HepG2 (cell line): ENCODE data around the gene SLC35F4. TPM values are rescaled to one million over a fixed set of nuclear protein-coding genes. Genes with fewer than 3 reads are reported as not detected.

ENCODE experiments used
- ATAC-seq: fragments of 200-7000 bp; cut with Tn5 transposase; 3 replicates; pipeline ENCODE4 v1.9.1; 2020; ENCODE audit warnings: mild to moderate bottlenecking, moderate library complexity
- BruUV-seq: library from RNA; stranded (reverse); fragments of 400-500 nt; replicated peaks from 2 replicates; lab custom pipeline; 2021; lab: Mats Ljungman, UMichigan
- CTCF ChIA-PET: fragments of 300-600 bp; formaldehyde crosslinking; extraction: SDS; loops from one replicate; lab custom pipeline; 2021; ENCODE audit warnings: low total read pairs, inconsistent platforms, low intra/inter-chr PET ratio; lab: Yijun Ruan, JAX
- POLR2A ChIA-PET: fragments of 350-600 bp; sonication (Branson Sonifier 250); formaldehyde crosslinking; loops from one replicate; lab custom pipeline; 2020; ENCODE audit warnings: antibody characterized with exemption, inconsistent platforms; lab: Yijun Ruan, JAX
- DNase-seq: peaks from one replicate; pipeline ENCODE4 v3.0.0-alpha.2; 2015; ENCODE audit warnings: low spot score
- FAIRE-seq: peaks from 3 replicates; lab custom pipeline; 2011; peaks lifted over from hg19 to GRCh38; lab: Jason Lieb, UNC
- H2AFZ ChIP-seq: one replicate; pipeline ENCODE4 v1.6.1; 2011; ENCODE audit warnings: low read length, inconsistent platforms
- H3K27ac ChIP-seq: fragments of 300-600 bp; 3 replicates; pipeline ENCODE4 v1.8.0; 2011; ENCODE audit warnings: mixed run types, mild to moderate bottlenecking, mixed read lengths, low read length, inconsistent platforms; ENCODE audit not compliant: insufficient read depth; ENCODE audit errors: extremely low read length
- H3K27me3 ChIP-seq, 2 experiments: fragments of 200-600 bp in 1 of 2; 2 replicates in 1 of 2; 3 replicates in 1 of 2; pipeline versions ENCODE4 v1.6.0 to v1.8.0; 2011; ENCODE audit warnings: low read length in 2 of 2, mild to moderate bottlenecking in 2 of 2, moderate library complexity in 2 of 2, inconsistent platforms in 1 of 2; ENCODE audit not compliant: insufficient read depth in 2 of 2, control insufficient read depth in 1 of 2
- H3K36me3 ChIP-seq, 2 experiments: fragments of 200-600 bp in 1 of 2; replicated peaks in 1 of 2; 2 replicates in 1 of 2; 3 replicates in 1 of 2; pipeline versions ENCODE4 v1.5.1 to v1.8.0; 2011; ENCODE audit warnings: low read length in 2 of 2, inconsistent platforms in 1 of 2; ENCODE audit not compliant: insufficient read depth in 2 of 2, control insufficient read depth in 1 of 2
- H3K4me1 ChIP-seq: 2 replicates; pipeline ENCODE4 v1.5.1; 2012; ENCODE audit warnings: low read length, inconsistent platforms; ENCODE audit not compliant: insufficient read depth
- H3K4me2 ChIP-seq: 2 replicates; pipeline ENCODE4 v1.6.0; 2011; ENCODE audit warnings: low read depth, low read length, inconsistent platforms
- H3K4me3 ChIP-seq, 3 experiments: fragments of 200-600 bp in 1 of 3; sonication (generic), shearing (Covaris generic) in 1 of 3; replicated peaks in 1 of 3; 2 replicates each; pipeline ENCODE4 v1.5.1; 2011 to 2016; ENCODE audit warnings: low read length in 3 of 3, inconsistent platforms in 2 of 3, low read depth in 2 of 3, mild to moderate bottlenecking in 2 of 3, control low read depth in 1 of 3, mixed read lengths in 1 of 3; ENCODE audit not compliant: insufficient read depth in 1 of 3
- H3K79me2 ChIP-seq: one replicate; pipeline ENCODE4 v1.6.1; 2011; ENCODE audit warnings: low read length, inconsistent platforms; ENCODE audit not compliant: insufficient read depth
- H3K9ac ChIP-seq: 2 replicates; pipeline ENCODE4 v1.6.0; 2011; ENCODE audit warnings: mild to moderate bottlenecking, low read depth, low read length, inconsistent platforms; ENCODE audit not compliant: insufficient read depth
- H3K9me3 ChIP-seq: 2 replicates; pipeline ENCODE4 v1.5.1; 2012; ENCODE audit warnings: mild to moderate bottlenecking, low read length
- H4K20me1 ChIP-seq: 2 replicates; pipeline ENCODE4 v1.6.0; 2011; ENCODE audit warnings: inconsistent platforms, mild to moderate bottlenecking, low read length, moderate library complexity; ENCODE audit not compliant: insufficient read depth
- CAMTA2 ChIP-seq: sonication (generic); formaldehyde crosslinking; IDR thresholded peaks from 2 replicates; pipeline ENCODE4 v1.4.0; 2020; ENCODE audit warnings: mild to moderate bottlenecking, missing genetic modification reagents, borderline replicate concordance
- KAT7 ChIP-seq: IDR thresholded peaks from 2 replicates; pipeline ENCODE4 v1.6.1; 2018; ENCODE audit warnings: borderline replicate concordance, missing compliant biosample characterization
- MLLT10 ChIP-seq: sonication (generic); formaldehyde crosslinking; IDR thresholded peaks from 2 replicates; pipeline ENCODE4 v1.4.0; 2020; ENCODE audit warnings: missing genetic modification reagents
- MTA3 ChIP-seq: sonication (generic); formaldehyde crosslinking; IDR thresholded peaks from 2 replicates; pipeline ENCODE4 v1.4.0; 2020; ENCODE audit warnings: missing genetic modification reagents
- NCOA5 ChIP-seq: sonication (generic); formaldehyde crosslinking; IDR thresholded peaks from 2 replicates; pipeline ENCODE4 v1.4.0; 2020; ENCODE audit warnings: missing genetic modification reagents
- NFKB2 ChIP-seq: sonication (generic); formaldehyde crosslinking; IDR thresholded peaks from 2 replicates; pipeline ENCODE4 v1.4.0; 2020; ENCODE audit warnings: missing genetic modification reagents, borderline replicate concordance
- NR2F1 ChIP-seq, 2 experiments: fragments of 450-650 bp in 1 of 2; formaldehyde crosslinking in 1 of 2; IDR thresholded peaks; 2 replicates each; pipeline versions ENCODE4 v1.5.0 to v1.6.1; 2016 to 2020; ENCODE audit warnings: mild to moderate bottlenecking in 1 of 2, missing compliant biosample characterization in 1 of 2, missing genetic modification reagents in 1 of 2, moderate library complexity in 1 of 2
- PITX1 ChIP-seq: sonication (generic); formaldehyde crosslinking; IDR thresholded peaks from 2 replicates; pipeline ENCODE4 v1.5.1; 2020; ENCODE audit warnings: mild to moderate bottlenecking, missing genetic modification reagents
- ZC3H4 ChIP-seq: sonication (generic); formaldehyde crosslinking; IDR thresholded peaks from 2 replicates; pipeline ENCODE4 v1.4.0; 2020; ENCODE audit warnings: missing genetic modification reagents, borderline replicate concordance
- ZFP36 ChIP-seq: fragments of 150-350 bp; IDR thresholded peaks from 2 replicates; pipeline ENCODE4 v1.6.1; 2018; ENCODE audit warnings: borderline replicate concordance, low read length, low read depth; ENCODE audit not compliant: partially characterized antibody
- ZNF850 ChIP-seq: sonication (generic); formaldehyde crosslinking; conservative IDR thresholded peaks from 2 replicates; pipeline ENCODE4 v1.9.0; 2021; ENCODE audit warnings: mild to moderate bottlenecking, missing genetic modification reagents
- WGBS: methylation state at CpG from one replicate; pipeline ENCODE4 v1.1.6; 2017; ENCODE audit warnings: low lambda C conversion rate; 5-methylcytosine and 5-hydroxymethylcytosine counted together
- in situ Hi-C: cut with HindIII; loops from 2 replicates; pipeline ENCODE4 v1.10.0; 2017; ENCODE audit warnings: low pct_unique_long_range_greater_than_20kb; ENCODE audit not compliant: extremely low pct_ligation_motif_present
- intact Hi-C: fragments of 100-400 bp; cut with micrococcal nuclease; formaldehyde crosslinking; loops from one replicate; pipeline ENCODE4 v1.10.0; 2022; ENCODE audit not compliant: unreplicated experiment
- polyA plus RNA-seq, 8 experiments: library from polyadenylated mRNA; depleted of rRNA in 3 of 8; stranded (reverse) in 7 of 8; unstranded in 1 of 8; fragments of >200 nt; fragmentation: Illumina TruSeq in 4 of 8; extraction: Trizol in 4 of 8; gene quantifications; 2 replicates each; pipeline versions ENCODE4 v1.2.1 to v1.2.3, GENCODE V29; 2011 to 2016; ENCODE audit warnings: low read depth in 4 of 8, missing spikeins in 1 of 8, mixed read lengths in 1 of 8; ENCODE audit not compliant: insufficient read depth in 1 of 8
- total RNA-seq, 5 experiments: library from RNA; depleted of rRNA; stranded (reverse); fragments of >200 nt; fragmentation: Illumina TruSeq; extraction: Trizol; gene quantifications; 2 replicates each; pipeline ENCODE4 v1.2.3, GENCODE V29; 2016; ENCODE audit warnings: low read depth in 1 of 5
- TF ChIP-seq, protein P1 (sequence below): sonication (generic); formaldehyde crosslinking; conservative IDR thresholded peaks from 2 replicates; pipeline ENCODE4 v1.4.0; 2020; ENCODE audit warnings: mild to moderate bottlenecking, missing genetic modification reagents, moderate library complexity
- TF ChIP-seq, protein P2 (sequence below): sonication (generic); formaldehyde crosslinking; IDR thresholded peaks from 2 replicates; pipeline ENCODE4 v1.8.0; 2022; ENCODE audit warnings: low read depth, missing genetic modification reagents
- TF ChIP-seq, protein P3 (sequence below): sonication (generic); formaldehyde crosslinking; IDR thresholded peaks from 2 replicates; pipeline ENCODE4 v1.5.0; 2020; ENCODE audit warnings: missing genetic modification reagents
- TF ChIP-seq, protein P4 (sequence below): sonication (generic); formaldehyde crosslinking; conservative IDR thresholded peaks from 2 replicates; pipeline ENCODE4 v1.4.0; 2020; ENCODE audit warnings: missing genetic modification reagents
- TF ChIP-seq, protein P5 (sequence below): IDR thresholded peaks from 2 replicates; pipeline ENCODE4 v1.6.1; 2016; ENCODE audit warnings: missing compliant biosample characterization, missing genetic modification reagents, borderline replicate concordance

The SLC35F4 gene
- total and polyA plus RNA-seq, 2 of the 13 experiments (the other 11 are each of a cell fraction or from before 2014, with no cell fraction given) = not detected

DNA sequence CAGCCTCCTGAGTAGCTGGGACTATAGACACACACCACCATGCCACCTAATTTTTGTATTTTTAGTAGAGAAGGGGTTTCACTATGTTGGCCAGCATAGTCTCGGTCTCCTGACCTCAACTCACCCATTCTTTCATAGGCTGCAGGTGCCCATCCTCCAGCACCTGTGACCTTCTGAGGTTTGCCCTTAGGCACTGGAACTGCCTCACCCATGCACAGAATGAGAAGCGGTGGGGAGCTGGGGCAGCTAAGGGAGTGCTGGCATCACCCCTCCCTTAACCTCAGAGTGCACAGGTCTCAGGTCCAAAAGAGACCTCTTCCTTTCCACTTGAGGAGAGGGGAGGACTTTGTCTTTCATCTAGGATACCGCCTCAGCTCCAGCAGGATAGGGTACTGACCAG is 194.9 kb downstream of the SLC35F4 start:
- Histone ChIP-seq H3K4me2 (no peak overlapping the region), H3K36me3 (no peaks in the 10 kb centered on the region), H3K79me2 (no peaks in the 10 kb centered on the region), H4K20me1 (no peaks in the 10 kb centered on the region), H2AFZ (no peak overlapping the region), H3K9ac (no peak overlapping the region), H3K4me1 (no peaks in the 10 kb centered on the region), H3K9me3 (no peaks in the 10 kb centered on the region; the same call in 1 of the 2 replicates), H3K27me3 (no peaks in the 10 kb centered on the region), H3K4me3 (no peak overlapping the region), H3K27ac (no peak overlapping the region)
- TF ChIP-seq, protein P1, sequence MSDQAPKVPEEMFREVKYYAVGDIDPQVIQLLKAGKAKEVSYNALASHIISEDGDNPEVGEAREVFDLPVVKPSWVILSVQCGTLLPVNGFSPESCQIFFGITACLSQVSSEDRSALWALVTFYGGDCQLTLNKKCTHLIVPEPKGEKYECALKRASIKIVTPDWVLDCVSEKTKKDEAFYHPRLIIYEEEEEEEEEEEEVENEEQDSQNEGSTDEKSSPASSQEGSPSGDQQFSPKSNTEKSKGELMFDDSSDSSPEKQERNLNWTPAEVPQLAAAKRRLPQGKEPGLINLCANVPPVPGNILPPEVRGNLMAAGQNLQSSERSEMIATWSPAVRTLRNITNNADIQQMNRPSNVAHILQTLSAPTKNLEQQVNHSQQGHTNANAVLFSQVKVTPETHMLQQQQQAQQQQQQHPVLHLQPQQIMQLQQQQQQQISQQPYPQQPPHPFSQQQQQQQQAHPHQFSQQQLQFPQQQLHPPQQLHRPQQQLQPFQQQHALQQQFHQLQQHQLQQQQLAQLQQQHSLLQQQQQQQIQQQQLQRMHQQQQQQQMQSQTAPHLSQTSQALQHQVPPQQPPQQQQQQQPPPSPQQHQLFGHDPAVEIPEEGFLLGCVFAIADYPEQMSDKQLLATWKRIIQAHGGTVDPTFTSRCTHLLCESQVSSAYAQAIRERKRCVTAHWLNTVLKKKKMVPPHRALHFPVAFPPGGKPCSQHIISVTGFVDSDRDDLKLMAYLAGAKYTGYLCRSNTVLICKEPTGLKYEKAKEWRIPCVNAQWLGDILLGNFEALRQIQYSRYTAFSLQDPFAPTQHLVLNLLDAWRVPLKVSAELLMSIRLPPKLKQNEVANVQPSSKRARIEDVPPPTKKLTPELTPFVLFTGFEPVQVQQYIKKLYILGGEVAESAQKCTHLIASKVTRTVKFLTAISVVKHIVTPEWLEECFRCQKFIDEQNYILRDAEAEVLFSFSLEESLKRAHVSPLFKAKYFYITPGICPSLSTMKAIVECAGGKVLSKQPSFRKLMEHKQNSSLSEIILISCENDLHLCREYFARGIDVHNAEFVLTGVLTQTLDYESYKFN = no peak
- TF ChIP-seq, protein P2, sequence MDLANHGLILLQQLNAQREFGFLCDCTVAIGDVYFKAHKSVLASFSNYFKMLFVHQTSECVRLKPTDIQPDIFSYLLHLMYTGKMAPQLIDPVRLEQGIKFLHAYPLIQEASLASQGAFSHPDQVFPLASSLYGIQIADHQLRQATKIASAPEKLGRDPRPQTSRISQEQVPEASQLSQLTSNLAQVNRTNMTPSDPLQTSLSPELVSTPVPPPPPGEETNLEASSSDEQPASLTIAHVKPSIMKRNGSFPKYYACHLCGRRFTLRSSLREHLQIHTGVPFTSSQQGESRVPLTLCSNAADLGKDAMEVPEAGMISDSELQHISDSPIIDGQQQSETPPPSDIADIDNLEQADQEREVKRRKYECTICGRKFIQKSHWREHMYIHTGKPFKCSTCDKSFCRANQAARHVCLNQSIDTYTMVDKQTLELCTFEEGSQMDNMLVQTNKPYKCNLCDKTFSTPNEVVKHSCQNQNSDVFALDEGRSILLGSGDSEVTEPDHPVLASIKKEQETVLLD (CRISPR knock-in tag) = no peak
- no peak for TF ChIP-seq NR2F1 (CRISPR knock-in tag; IDR thresholded peaks at IDR 0.05)
- no peak for TF ChIP-seq ZFP36
- TF ChIP-seq MLLT10 (CRISPR knock-in tag) = no peak
- no peak for TF ChIP-seq ZC3H4
- TF ChIP-seq ZNF850 (CRISPR knock-in tag) = no peak
- TF ChIP-seq, protein P3, sequence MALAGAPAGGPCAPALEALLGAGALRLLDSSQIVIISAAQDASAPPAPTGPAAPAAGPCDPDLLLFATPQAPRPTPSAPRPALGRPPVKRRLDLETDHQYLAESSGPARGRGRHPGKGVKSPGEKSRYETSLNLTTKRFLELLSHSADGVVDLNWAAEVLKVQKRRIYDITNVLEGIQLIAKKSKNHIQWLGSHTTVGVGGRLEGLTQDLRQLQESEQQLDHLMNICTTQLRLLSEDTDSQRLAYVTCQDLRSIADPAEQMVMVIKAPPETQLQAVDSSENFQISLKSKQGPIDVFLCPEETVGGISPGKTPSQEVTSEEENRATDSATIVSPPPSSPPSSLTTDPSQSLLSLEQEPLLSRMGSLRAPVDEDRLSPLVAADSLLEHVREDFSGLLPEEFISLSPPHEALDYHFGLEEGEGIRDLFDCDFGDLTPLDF (CRISPR knock-in tag) = no peak
- no peak for TF ChIP-seq NFKB2 (CRISPR knock-in tag)
- TF ChIP-seq MTA3 (CRISPR knock-in tag) = no peak
- TF ChIP-seq, protein P4, sequence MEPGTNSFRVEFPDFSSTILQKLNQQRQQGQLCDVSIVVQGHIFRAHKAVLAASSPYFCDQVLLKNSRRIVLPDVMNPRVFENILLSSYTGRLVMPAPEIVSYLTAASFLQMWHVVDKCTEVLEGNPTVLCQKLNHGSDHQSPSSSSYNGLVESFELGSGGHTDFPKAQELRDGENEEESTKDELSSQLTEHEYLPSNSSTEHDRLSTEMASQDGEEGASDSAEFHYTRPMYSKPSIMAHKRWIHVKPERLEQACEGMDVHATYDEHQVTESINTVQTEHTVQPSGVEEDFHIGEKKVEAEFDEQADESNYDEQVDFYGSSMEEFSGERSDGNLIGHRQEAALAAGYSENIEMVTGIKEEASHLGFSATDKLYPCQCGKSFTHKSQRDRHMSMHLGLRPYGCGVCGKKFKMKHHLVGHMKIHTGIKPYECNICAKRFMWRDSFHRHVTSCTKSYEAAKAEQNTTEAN (CRISPR knock-in tag) = no peak
- no peak for TF ChIP-seq CAMTA2 (CRISPR knock-in tag)
- TF ChIP-seq, protein P5, sequence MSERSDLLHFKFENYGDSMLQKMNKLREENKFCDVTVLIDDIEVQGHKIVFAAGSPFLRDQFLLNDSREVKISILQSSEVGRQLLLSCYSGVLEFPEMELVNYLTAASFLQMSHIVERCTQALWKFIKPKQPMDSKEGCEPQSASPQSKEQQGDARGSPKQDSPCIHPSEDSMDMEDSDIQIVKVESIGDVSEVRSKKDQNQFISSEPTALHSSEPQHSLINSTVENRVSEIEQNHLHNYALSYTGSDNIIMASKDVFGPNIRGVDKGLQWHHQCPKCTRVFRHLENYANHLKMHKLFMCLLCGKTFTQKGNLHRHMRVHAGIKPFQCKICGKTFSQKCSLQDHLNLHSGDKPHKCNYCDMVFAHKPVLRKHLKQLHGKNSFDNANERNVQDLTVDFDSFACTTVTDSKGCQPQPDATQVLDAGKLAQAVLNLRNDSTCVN (CRISPR knock-in tag) = no peak
- no peak for TF ChIP-seq KAT7 (CRISPR knock-in tag)
- TF ChIP-seq PITX1 = no peak
- no peak for TF ChIP-seq NCOA5 (CRISPR knock-in tag)
- BruUV-seq = no TSS peak
- WGBS = 17% methylated on average over 3 of the region's 3 CpGs
- ATAC-seq (no peak), DNase-seq (no peak), FAIRE-seq (no peak)
- ChIA-PET POLR2A (no interaction called here), CTCF (no interaction called here)
- intact Hi-C loops (no loop called here), in situ Hi-C loops (no loop called here)
